NB4 (cell line): ENCODE results near the gene GRID2.

ENCODE experiments used
- CTCF ChIP-seq: IDR thresholded peaks from one replicate; pipeline ENCODE4 v1.5.1; 2012; ENCODE audit warnings: low read depth, low read length
- MAX ChIP-seq: IDR thresholded peaks from 2 replicates; pipeline ENCODE4 v1.6.1; 2011; ENCODE audit warnings: low read depth, low read length
- POLR2A ChIP-seq: IDR thresholded peaks from 2 replicates; pipeline ENCODE4 v1.6.1; 2011; ENCODE audit warnings: mild to moderate bottlenecking; ENCODE audit not compliant: insufficient read length; ENCODE audit errors: extremely low read depth

- no peak for TF ChIP-seq POLR2A
- no peak for TF ChIP-seq MAX
- TF ChIP-seq CTCF, result no peak
These were observed 374.0 kb downstream of the GRID2 start for GRCh38 chr4:92677805-92678204.
